ENCODE data around the gene GNAS-AS1. TPM values are rescaled to one million over a fixed set of nuclear protein-coding genes. Genes with fewer than 3 reads are reported as not detected.
A peak's percentile ranks its signal among the peaks of the same experiment; 100 is the strongest.

The GNAS-AS1 gene
- total RNA-seq, 1 experiment from 2014 or later = 0.11 TPM

DNA sequence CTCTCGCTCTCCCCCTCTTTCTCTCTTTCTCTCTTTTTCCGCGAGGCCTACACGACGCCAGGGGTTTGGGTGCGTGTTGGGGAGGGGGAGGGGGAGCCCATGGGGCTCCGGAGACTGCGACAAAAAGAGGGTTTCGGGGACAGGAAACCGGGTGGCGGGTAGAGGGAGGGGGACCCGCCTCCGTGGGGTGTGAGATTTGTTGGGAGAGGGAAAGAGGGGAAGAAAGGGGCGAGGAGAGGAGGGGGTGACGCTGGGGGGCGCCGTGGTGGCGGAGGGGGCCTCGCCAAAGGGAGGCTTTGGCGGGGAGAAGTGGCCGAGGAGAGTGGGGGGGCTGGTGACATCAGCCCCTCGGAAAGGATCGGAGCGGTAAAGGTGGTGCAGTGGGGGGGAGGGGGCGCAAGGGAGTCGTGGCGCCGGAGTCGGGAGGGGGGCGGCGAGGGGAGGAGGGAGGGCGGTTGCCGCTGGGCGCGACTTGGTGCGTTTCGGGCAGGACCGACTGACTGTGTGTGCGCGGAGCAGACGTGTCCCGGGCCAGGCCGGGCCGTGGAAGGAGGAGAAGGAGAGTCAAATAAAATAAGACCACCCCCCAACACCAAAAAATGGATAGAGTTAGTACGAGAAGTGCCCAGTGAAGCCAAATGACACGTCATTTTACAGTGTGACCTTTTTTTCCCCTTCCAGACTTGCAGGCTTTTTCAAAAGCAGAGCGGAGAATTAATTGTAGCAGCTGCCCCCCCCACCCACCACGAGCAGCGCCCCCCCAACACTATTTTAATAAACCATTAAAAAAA is 41.6 kb upstream of the GNAS-AS1 start:
- no TSS peak for BruUV-seq (replicated peaks)
- Histone ChIP-seq H4K20me1 (ENCODE audit: low read length) (peaks cover 40% of the 10 kb centered on the region), H3K36me3 (ENCODE audit: low read depth, low read length) (peaks cover 20% of the 10 kb centered on the region; the same call in 1 of the 2 replicates), H2AFZ (ENCODE audit: low read length) (peak overlapping the region; percentile 89), H3K9me2 (replicated peaks; ENCODE audit: low read length) (no peaks in the 10 kb centered on the region), H3K4me2 (ENCODE audit: low read length) (peak overlapping the region; percentile 78), H3K4me1 (ENCODE audit: insufficient read depth, low read length) (peaks cover 30% of the 10 kb centered on the region), H3K27ac (ENCODE audit: low read length) (peak overlapping the region; percentile 62), H3K27me3 (ENCODE audit: low read length) (no peaks in the 10 kb centered on the region), H3F3A (ENCODE audit: low read length, unreplicated experiment) (no peaks in the 10 kb centered on the region), H3K4me3 (ENCODE audit: low read length) (peak overlapping the region; percentile 91), H3K9me3 (ENCODE audit: low read length) (no peaks in the 10 kb centered on the region), H3K9ac (ENCODE audit: low read length) (peak overlapping the region; percentile 86), H3K79me2 (ENCODE audit: low read length) (peaks cover 66% of the 10 kb centered on the region)
- ATAC-seq (peak; percentile 9), DNase-seq (peak; percentile 66)
- POLR2A ChIA-PET (ENCODE audit: unreplicated experiment) = no interaction called here
- CTCF ChIA-PET = no interaction called here
- TF ChIP-seq, protein P1, sequence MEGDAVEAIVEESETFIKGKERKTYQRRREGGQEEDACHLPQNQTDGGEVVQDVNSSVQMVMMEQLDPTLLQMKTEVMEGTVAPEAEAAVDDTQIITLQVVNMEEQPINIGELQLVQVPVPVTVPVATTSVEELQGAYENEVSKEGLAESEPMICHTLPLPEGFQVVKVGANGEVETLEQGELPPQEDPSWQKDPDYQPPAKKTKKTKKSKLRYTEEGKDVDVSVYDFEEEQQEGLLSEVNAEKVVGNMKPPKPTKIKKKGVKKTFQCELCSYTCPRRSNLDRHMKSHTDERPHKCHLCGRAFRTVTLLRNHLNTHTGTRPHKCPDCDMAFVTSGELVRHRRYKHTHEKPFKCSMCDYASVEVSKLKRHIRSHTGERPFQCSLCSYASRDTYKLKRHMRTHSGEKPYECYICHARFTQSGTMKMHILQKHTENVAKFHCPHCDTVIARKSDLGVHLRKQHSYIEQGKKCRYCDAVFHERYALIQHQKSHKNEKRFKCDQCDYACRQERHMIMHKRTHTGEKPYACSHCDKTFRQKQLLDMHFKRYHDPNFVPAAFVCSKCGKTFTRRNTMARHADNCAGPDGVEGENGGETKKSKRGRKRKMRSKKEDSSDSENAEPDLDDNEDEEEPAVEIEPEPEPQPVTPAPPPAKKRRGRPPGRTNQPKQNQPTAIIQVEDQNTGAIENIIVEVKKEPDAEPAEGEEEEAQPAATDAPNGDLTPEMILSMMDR (conservative IDR thresholded peaks at IDR 0.05; ENCODE audit: low read depth, low read length) = peak; percentile 39
- no peak for TF ChIP-seq EZH2phosphoT487 (IDR thresholded peaks at IDR 0.05; ENCODE audit: borderline replicate concordance, low read length)
- intact Hi-C loops (cut with micrococcal nuclease) = loop anchor here (5.0 kb wide), 2 partner anchors 90 to 140 kb away; partner anchors contain the start of genes ATP5F1E and NELFCD

DNA sequence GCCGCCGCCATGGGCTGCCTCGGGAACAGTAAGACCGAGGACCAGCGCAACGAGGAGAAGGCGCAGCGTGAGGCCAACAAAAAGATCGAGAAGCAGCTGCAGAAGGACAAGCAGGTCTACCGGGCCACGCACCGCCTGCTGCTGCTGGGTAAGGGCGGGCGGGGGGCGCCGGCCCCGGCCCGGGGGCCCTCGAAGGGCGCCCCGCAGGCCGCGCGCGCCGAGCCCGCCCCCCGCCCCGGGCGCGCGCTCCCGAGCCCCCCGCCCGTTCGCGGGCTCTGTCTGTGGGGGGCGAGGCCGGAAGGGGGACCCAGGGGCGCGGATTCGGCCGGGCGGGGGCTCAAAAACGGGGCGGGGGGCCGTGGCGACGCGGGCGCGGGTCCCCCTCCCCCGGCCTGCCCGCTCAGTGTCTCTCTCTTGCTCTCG is 41.0 kb upstream of the GNAS-AS1 start:
- intact Hi-C loops (cut with micrococcal nuclease) = loop anchor here (2.0 to 5.0 kb wide), 3 partner anchors 21 to 141 kb away; partner anchors contain the start of genes ATP5F1E and NELFCD
- ChIA-PET CTCF (no interaction called here), POLR2A (ENCODE audit: unreplicated experiment) (interaction anchor here (1.1 kb wide), 1 partner anchor 151 kb away, joined by 4 read pairs; the partner anchor contains the start of gene PRELID3B)
- Histone ChIP-seq H3K4me3 (ENCODE audit: low read length) (peak overlapping the region; percentile 91), H3K9me2 (replicated peaks; ENCODE audit: low read length) (no peaks in the 10 kb centered on the region), H3K36me3 (ENCODE audit: low read depth, low read length) (peaks cover 14% of the 10 kb centered on the region; the same call in 1 of the 2 replicates), H3K9ac (ENCODE audit: low read length) (peak overlapping the region; percentile 86), H3K79me2 (ENCODE audit: low read length) (peaks cover 63% of the 10 kb centered on the region), H2AFZ (ENCODE audit: low read length) (peak overlapping the region; percentile 89), H3K4me1 (ENCODE audit: insufficient read depth, low read length) (peaks cover 36% of the 10 kb centered on the region), H3F3A (ENCODE audit: low read length, unreplicated experiment) (no peaks in the 10 kb centered on the region), H3K27me3 (ENCODE audit: low read length) (no peaks in the 10 kb centered on the region), H3K27ac (ENCODE audit: low read length) (peak overlapping the region; percentile 62), H3K9me3 (ENCODE audit: low read length) (no peaks in the 10 kb centered on the region), H3K4me2 (ENCODE audit: low read length) (peak overlapping the region; percentile 78), H4K20me1 (ENCODE audit: low read length) (peaks cover 34% of the 10 kb centered on the region)
- no TSS peak for BruUV-seq (replicated peaks)
- DNase-seq = no peak
- no peak for ATAC-seq
- no peak for TF ChIP-seq EZH2 (IDR thresholded peaks at IDR 0.05; ENCODE audit: low read length, unreplicated experiment)
- no peak for TF ChIP-seq EZH2phosphoT487 (IDR thresholded peaks at IDR 0.05; ENCODE audit: borderline replicate concordance, low read length)

DNA sequence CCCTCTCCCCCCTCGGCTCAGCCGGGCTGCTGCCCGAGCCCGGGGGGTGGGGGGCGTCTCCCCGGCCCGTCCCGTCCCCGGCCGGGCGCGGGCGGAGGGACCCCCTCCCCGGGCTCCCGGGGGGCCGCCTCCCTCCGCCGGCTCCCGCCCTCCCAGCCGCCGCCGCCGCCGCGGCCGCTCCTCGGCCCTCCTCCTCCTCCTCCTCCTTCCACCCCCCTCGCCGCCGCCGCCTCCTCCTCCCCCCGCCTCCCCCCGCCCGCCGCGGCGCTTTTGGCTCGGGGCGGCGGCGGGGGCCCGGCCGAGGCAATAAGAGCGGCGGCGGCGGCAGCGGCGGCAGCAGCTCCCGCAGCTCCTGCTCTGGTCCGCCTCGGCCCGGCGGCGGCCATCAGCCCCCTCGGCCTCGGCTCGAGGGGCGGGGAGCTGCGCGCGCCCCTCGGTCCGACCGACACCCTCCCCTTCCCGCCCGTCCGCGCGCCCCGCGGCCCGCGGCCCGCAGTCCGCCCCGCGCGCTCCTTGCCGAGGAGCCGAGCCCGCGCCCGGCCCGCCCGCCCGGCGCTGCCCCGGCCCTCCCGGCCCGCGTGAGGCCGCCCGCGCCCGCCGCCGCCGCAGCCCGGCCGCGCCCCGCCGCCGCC is 40.5 kb upstream of the GNAS-AS1 start:
- CTCF ChIA-PET = no interaction called here
- peak overlapping the region; percentile 86; the same call in 1 of the 2 replicates for H3K9ac ChIP-seq (ENCODE audit: low read length)
- peaks cover 29% of the 10 kb centered on the region for H4K20me1 ChIP-seq (ENCODE audit: low read length)
- no peak overlapping the region for H3K27ac ChIP-seq (ENCODE audit: low read length)
- no peaks in the 10 kb centered on the region for H3K9me2 ChIP-seq (replicated peaks; ENCODE audit: low read length)
- peaks cover 41% of the 10 kb centered on the region for H3K4me1 ChIP-seq (ENCODE audit: insufficient read depth, low read length)
- peaks cover 9% of the 10 kb centered on the region; the same call in 1 of the 2 replicates for H3K36me3 ChIP-seq (ENCODE audit: low read depth, low read length)
- peak; percentile 74 for DNase-seq
- ATAC-seq = peak; percentile 14
- POLR2A ChIA-PET (ENCODE audit: unreplicated experiment) = interaction anchor here (1.1 kb wide), 1 partner anchor 152 kb away, joined by 4 read pairs; the partner anchor contains the start of gene PRELID3B
- no peaks in the 10 kb centered on the region for H3F3A ChIP-seq (ENCODE audit: low read length, unreplicated experiment)
- no peaks in the 10 kb centered on the region for H3K27me3 ChIP-seq (ENCODE audit: low read length)
- H3K4me2 ChIP-seq (ENCODE audit: low read length) = peak overlapping the region; percentile 93
- BruUV-seq (replicated peaks) = no TSS peak
- peak overlapping the region; percentile 77; the same call in 1 of the 2 replicates for H2AFZ ChIP-seq (ENCODE audit: low read length)
- H3K4me3 ChIP-seq (ENCODE audit: low read length) = peak overlapping the region; percentile 91
- peaks cover 57% of the 10 kb centered on the region for H3K79me2 ChIP-seq (ENCODE audit: low read length)
- TF ChIP-seq EZH2phosphoT487 (IDR thresholded peaks at IDR 0.05; ENCODE audit: borderline replicate concordance, low read length) (no peak), EZH2 (IDR thresholded peaks at IDR 0.05; ENCODE audit: low read length, unreplicated experiment) (no peak)
- TF ChIP-seq, protein P1 (conservative IDR thresholded peaks at IDR 0.05; ENCODE audit: low read depth, low read length) = no peak
- H3K9me3 ChIP-seq (ENCODE audit: low read length) = no peaks in the 10 kb centered on the region
- intact Hi-C loops (cut with micrococcal nuclease) = loop anchor here (2.0 to 5.0 kb wide), 3 partner anchors 20 to 141 kb away; partner anchors contain the start of genes ATP5F1E and NELFCD
